Transverse colon (tissue), 4 donors: Measurements from ENCODE around the gene PID1. TPM values are rescaled to one million over a fixed set of nuclear protein-coding genes. Genes with fewer than 3 reads are reported as not detected.

Experiments
- DNase-seq: peaks from one replicate; pipeline ENCODE4 v3.0.0-alpha.2; 2019
- H3K27ac ChIP-seq, 4 donors: fragments of 200-600 bp; sonication (generic); 2 replicates each; pipeline ENCODE4 v1.5.1; 2016 to 2018; ENCODE audit warnings: inconsistent platforms in 4 of 4
- H3K27me3 ChIP-seq: fragments of 200-600 bp; sonication (generic); 2 replicates; pipeline ENCODE4 v1.5.1; 2017; ENCODE audit warnings: inconsistent platforms
- H3K36me3 ChIP-seq, 4 donors: fragments of 200-600 bp; sonication (generic); 2 replicates each; pipeline ENCODE4 v1.5.1; 2017 to 2019; ENCODE audit warnings: inconsistent platforms in 4 of 4
- H3K4me1 ChIP-seq, 4 donors: fragments of 200-600 bp; sonication (generic); 2 replicates each; pipeline ENCODE4 v1.5.1; 2017 to 2020; ENCODE audit warnings: inconsistent platforms in 4 of 4
- H3K4me3 ChIP-seq, 4 donors: fragments of 200-600 bp; sonication (generic); 1 replicate in 1 of 4; 2 replicates in 3 of 4; pipeline versions ENCODE4 v1.5.1 to v1.6.1; 2017 to 2019; ENCODE audit warnings: inconsistent platforms in 4 of 4
- H3K9me3 ChIP-seq, 2 donors: fragments of 200-600 bp; sonication (generic); 2 replicates each; pipeline ENCODE4 v1.5.1; 2017 to 2019; ENCODE audit warnings: inconsistent platforms in 2 of 2
- EP300 ChIP-seq: sonication (generic); formaldehyde crosslinking; IDR thresholded peaks from one replicate; pipeline ENCODE4 v1.6.1; 2017; ENCODE audit warnings: antibody characterized with exemption, low read depth
- POLR2A ChIP-seq: fragments of 450-650 bp; IDR thresholded peaks from one replicate; pipeline ENCODE4 v1.6.1; 2016; ENCODE audit warnings: antibody characterized with exemption, mild to moderate bottlenecking, moderate library complexity
- POLR2AphosphoS5 ChIP-seq, 3 donors: sonication (generic); formaldehyde crosslinking; IDR thresholded peaks; one replicate each; pipeline ENCODE4 v1.6.1; 2016; ENCODE audit warnings: antibody characterized with exemption in 3 of 3
- WGBS, 2 donors: methylation state at CpG; one replicate each; pipeline ENCODE4 v1.1.5; 2018; ENCODE audit warnings: low coverage in 1 of 2; 5-methylcytosine and 5-hydroxymethylcytosine counted together
- in situ Hi-C, 4 donors: fragments of 200-750 bp; cut with MboI; loops; one replicate each; pipeline versions ENCODE4 v1.15.0 to v1.15.1; 2017; ENCODE audit warnings: low sequenced_read_pairs in 3 of 4, low pct_ligation_motif_present in 1 of 4, low pct_unique_long_range_greater_than_20kb in 1 of 4
- intact Hi-C: fragments of 100-400 bp; cut with DNase I; formaldehyde crosslinking; loops from one replicate; pipeline ENCODE4 v1.15.1; 2023; ENCODE audit warnings: low total_unique reads
- total RNA-seq, 4 donors: library from RNA; depleted of rRNA; stranded (reverse); fragments of >200 nt; gene quantifications; one replicate each; pipeline ENCODE4 v1.1.0, GENCODE V29; 2016
- TF ChIP-seq, protein P1 (sequence below), 5 experiments: fragments of 200-600 bp in 3 of 5; fragments of 450-650 bp in 2 of 5; sonication (generic) in 3 of 5; IDR thresholded peaks; 1 replicate in 2 of 5; 2 replicates in 3 of 5; pipeline ENCODE4 v1.5.1; 2016 to 2017; ENCODE audit warnings: antibody characterized with exemption in 5 of 5, inconsistent platforms in 3 of 5, mild to moderate bottlenecking in 2 of 5, moderate library complexity in 1 of 5

The PID1 gene
- total RNA-seq, 4 donors from 2014 or later, result 21.6 to 54.6 (median 27.9) TPM

DNA sequence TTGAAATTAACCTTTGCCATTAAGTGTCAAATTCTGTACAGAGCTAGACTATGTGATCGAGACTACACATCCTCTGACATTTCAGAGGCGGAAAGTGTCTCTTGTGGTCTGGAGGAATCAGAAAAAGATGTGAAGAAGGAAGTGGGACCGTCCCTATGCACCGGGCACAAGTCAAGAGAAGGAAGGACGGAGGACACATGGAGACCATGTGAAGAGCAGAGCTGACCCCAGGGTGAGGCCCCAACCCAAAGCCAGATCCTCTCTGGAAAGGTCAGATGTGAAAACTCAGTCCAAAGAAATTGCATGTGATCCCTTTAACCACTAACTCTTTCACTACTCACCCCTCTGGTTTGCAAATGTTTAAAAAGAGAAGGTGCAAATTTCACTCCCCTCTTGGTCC is 92.4 kb downstream of the PID1 start:
- Histone ChIP-seq H3K4me3 (no peak overlapping the region), H3K4me1 (peaks cover 0 to 4% (median 0%) of the 10 kb centered on the region in 4 donors), H3K9me3 (no peaks in the 10 kb centered on the region), H3K27me3 (no peaks in the 10 kb centered on the region), H3K27ac (no peak overlapping the region), H3K36me3 (no peaks in the 10 kb centered on the region)
- DNase-seq, result no peak
- TF ChIP-seq EP300 (no peak), POLR2AphosphoS5 (IDR thresholded peaks at IDR 0.05) (no peak), POLR2A (no peak)
- TF ChIP-seq, protein P1, sequence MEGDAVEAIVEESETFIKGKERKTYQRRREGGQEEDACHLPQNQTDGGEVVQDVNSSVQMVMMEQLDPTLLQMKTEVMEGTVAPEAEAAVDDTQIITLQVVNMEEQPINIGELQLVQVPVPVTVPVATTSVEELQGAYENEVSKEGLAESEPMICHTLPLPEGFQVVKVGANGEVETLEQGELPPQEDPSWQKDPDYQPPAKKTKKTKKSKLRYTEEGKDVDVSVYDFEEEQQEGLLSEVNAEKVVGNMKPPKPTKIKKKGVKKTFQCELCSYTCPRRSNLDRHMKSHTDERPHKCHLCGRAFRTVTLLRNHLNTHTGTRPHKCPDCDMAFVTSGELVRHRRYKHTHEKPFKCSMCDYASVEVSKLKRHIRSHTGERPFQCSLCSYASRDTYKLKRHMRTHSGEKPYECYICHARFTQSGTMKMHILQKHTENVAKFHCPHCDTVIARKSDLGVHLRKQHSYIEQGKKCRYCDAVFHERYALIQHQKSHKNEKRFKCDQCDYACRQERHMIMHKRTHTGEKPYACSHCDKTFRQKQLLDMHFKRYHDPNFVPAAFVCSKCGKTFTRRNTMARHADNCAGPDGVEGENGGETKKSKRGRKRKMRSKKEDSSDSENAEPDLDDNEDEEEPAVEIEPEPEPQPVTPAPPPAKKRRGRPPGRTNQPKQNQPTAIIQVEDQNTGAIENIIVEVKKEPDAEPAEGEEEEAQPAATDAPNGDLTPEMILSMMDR (IDR thresholded peaks at IDR 0.05), result no peak
- intact Hi-C loops, result no loop called here
- 75 to 85% methylated on average over 5 of the region's 5 CpGs for WGBS, 2 donors
- in situ Hi-C loops, result no loop called here

DNA sequence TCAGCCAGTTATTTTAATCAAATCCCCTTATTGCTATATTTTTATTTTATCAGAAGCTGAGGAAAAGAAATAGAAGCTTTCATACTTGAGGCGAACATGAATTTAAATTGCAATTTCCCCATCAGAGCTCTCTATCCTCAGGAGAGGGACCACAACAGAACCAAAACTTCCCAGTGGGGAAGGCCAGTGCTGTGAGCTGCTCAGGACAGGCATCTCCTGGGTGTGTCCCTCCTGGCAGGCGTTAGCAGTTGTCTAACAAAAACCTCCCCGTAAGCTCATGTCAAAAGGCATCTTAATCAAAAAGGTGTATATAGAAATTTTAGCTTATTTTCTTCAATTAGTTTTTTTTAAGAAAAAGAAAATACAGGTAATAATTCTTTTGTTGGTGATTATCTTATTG is 93.0 kb downstream of the PID1 start:
- Histone ChIP-seq H3K27me3 (no peaks in the 10 kb centered on the region), H3K9me3 (no peaks in the 10 kb centered on the region), H3K36me3 (no peaks in the 10 kb centered on the region), H3K4me3 (no peak overlapping the region), H3K4me1 (peaks cover 0 to 4% (median 0%) of the 10 kb centered on the region in 4 donors), H3K27ac (no peak overlapping the region)
- in situ Hi-C loops (no loop called here), intact Hi-C loops (no loop called here)
- TF ChIP-seq, protein P1 (IDR thresholded peaks at IDR 0.05), result no peak
- TF ChIP-seq EP300 (no peak), POLR2A (no peak), POLR2AphosphoS5 (IDR thresholded peaks at IDR 0.05) (no peak)
- DNase-seq, result no peak
- 77 to 83% methylated on average over 3 of the region's 3 CpGs for WGBS, 2 donors

DNA sequence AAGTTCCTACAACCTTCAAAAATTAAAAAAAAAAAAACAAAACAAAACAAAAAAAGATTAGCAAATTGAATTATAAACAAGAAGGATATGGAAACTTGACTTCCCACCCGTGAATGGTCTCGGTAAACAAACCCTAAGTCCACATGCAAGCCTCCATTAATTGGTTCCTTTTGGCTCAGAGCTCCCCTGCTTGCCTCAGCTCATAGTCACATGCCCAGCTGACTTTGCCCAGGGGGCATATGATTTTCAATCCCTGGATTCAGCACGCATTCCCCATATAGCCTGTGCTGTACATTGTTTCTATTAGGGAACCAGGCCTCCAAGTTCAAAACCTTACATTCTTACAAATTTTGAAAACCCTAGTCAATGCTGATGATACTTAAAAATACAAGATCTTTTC is 95.0 kb downstream of the PID1 start:
- WGBS, 2 donors, result 50 to 54% methylated on average over 3 of the region's 3 CpGs
- Histone ChIP-seq H3K9me3 (no peaks in the 10 kb centered on the region), H3K36me3 (no peaks in the 10 kb centered on the region), H3K4me3 (no peak overlapping the region), H3K27me3 (no peaks in the 10 kb centered on the region), H3K27ac (no peak overlapping the region), H3K4me1 (peaks cover 0 to 4% (median 0%) of the 10 kb centered on the region in 4 donors)
- no peak for DNase-seq
- in situ Hi-C loops (no loop called here), intact Hi-C loops (no loop called here)
- TF ChIP-seq POLR2A, result no peak
- TF ChIP-seq, protein P1 (IDR thresholded peaks at IDR 0.05), result no peak
- no peak for TF ChIP-seq EP300
- no peak for TF ChIP-seq POLR2AphosphoS5 (IDR thresholded peaks at IDR 0.05)

DNA sequence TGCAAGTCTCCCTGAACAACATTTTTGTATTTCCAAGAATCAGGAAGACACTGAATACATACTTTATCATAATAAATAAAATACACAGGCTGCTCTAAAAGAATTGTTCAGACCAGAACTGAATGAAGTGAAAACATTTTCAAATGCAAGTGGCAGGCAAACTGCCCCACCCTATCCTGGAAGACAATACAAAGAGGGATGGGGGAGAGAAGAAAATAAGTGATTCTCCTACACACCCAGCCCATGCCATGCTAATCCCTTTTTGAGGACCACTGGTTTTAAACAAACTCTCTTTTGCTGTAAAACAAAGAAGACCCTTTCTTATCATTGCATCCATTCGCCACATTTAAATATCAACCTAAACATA is 95.6 kb downstream of the PID1 start:
- Histone ChIP-seq H3K27ac (no peak overlapping the region), H3K4me3 (no peak overlapping the region), H3K27me3 (no peaks in the 10 kb centered on the region), H3K36me3 (no peaks in the 10 kb centered on the region), H3K9me3 (no peaks in the 10 kb centered on the region), H3K4me1 (peaks cover 0 to 4% (median 2%) of the 10 kb centered on the region in 4 donors)
- in situ Hi-C loops (no loop called here), intact Hi-C loops (no loop called here)
- 88 to 100% methylated on average over 1 of the region's 1 CpG for WGBS, 2 donors
- no peak for DNase-seq
- no peak for TF ChIP-seq POLR2AphosphoS5 (IDR thresholded peaks at IDR 0.05)
- no peak for TF ChIP-seq EP300
- TF ChIP-seq, protein P1 (IDR thresholded peaks at IDR 0.05), result no peak
- TF ChIP-seq POLR2A, result no peak
